SJCRH30 (cell line): ENCODE results near the gene CACNA1G. TPM values are rescaled to one million over a fixed set of nuclear protein-coding genes. Genes with fewer than 3 reads are reported as not detected.

Experiments used
- DNase-seq, 2 experiments: peaks; one replicate each; pipeline ENCODE4 v3.0.0-alpha.2; 2015 to 2020
- H3K27ac ChIP-seq: fragments of 250-450 bp; sonication (Bioruptor Pico); 2 replicates; pipeline ENCODE4 v1.5.1; 2020; ENCODE audit warnings: mild to moderate bottlenecking, moderate library complexity
- H3K27me3 ChIP-seq: fragments of 250-450 bp; sonication (Bioruptor Pico); 2 replicates; pipeline ENCODE4 v1.5.1; 2020; ENCODE audit warnings: mild to moderate bottlenecking, moderate library complexity
- H3K36me3 ChIP-seq: fragments of 250-450 bp; sonication (Bioruptor Pico); 2 replicates; pipeline ENCODE4 v1.5.1; 2020; ENCODE audit warnings: mild to moderate bottlenecking, moderate library complexity
- H3K4me1 ChIP-seq: fragments of 250-450 bp; sonication (Bioruptor Pico); 2 replicates; pipeline ENCODE4 v1.5.1; 2020; ENCODE audit warnings: mild to moderate bottlenecking, moderate library complexity
- H3K4me3 ChIP-seq: fragments of 250-450 bp; sonication (Bioruptor Pico); 2 replicates; pipeline ENCODE4 v1.5.1; 2020; ENCODE audit warnings: mild to moderate bottlenecking, moderate library complexity
- H3K9me3 ChIP-seq: fragments of 250-450 bp; sonication (Bioruptor Pico); replicated peaks from 2 replicates; pipeline ENCODE4 v1.5.1; 2020; ENCODE audit warnings: mild to moderate bottlenecking, moderate library complexity
- total RNA-seq: library from RNA; depleted of rRNA; stranded (reverse); fragments of >200 nt; shearing (Covaris generic); gene quantifications from 2 replicates; pipeline ENCODE4 v1.2.3, GENCODE V29; 2014

Gene CACNA1G
- total RNA-seq, 1 experiment from 2014 or later: 4.2 TPM

DNA sequence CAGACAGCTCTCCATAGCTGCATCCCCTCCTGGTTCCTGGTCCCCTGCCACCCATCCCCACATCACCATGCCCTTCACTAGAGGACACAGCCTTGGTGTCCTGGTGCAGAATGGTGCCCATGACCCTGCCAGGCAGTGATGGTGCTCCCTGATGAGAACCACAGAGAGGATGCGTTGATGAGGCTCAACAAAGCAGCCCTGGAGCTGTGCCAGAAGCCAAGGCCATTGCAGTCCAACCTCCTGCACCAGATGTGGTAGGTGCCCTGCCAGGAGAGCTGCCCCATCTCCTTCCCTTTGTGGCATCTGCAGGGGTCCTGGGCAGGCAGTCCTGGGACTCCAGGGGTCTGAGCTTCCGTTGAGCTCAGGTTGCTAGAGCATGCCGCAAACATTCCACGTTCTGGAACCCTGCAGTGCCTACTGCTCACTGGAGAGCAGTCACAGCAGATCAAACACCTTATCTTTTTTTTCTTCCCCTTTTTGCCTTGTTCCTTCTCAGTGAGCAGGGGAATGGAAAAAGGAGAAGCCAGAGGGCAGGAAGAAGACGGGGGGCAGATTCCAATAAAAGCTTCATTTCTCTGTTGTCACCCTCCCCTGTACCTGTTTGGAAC, 33.3 kb upstream of the CACNA1G start:
- no peak for DNase-seq
- peaks cover 5% of the 10 kb centered on the region; the same call in 1 of the 2 replicates for H3K27me3 ChIP-seq

DNA sequence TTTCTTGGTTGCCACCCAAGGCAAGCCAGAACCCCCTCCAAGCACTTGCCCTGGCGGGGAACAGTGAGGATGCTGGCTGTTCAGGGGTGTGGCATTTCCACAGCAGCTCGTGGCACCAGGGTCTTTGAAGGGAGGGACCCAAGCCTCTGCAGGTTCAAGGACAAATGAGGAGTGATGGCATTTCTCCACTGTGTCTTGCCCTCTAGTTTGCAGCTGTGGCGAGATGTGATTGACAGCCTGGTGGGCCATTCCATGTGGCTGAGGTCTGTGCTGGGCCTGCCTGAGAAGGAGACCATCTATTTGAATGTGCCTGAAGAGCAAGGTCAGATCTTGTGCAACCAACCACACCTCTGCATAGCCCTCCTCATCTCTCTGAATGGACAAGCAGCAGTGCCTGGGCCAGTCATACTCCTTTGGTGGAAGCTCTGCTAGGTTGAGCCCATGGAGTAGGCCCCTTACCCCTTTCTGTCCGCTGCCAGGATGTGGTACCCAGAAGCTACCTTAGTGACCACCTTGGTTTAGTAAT, 32.5 kb upstream of the CACNA1G start:
- H3K27me3 ChIP-seq: peaks cover 11% of the 10 kb centered on the region; the same call in 1 of the 2 replicates
- DNase-seq: no peak
- H3K4me1 ChIP-seq: peaks cover 7% of the 10 kb centered on the region
- H3K4me3 ChIP-seq: no peak overlapping the region
- no peaks in the 10 kb centered on the region for H3K36me3 ChIP-seq
- H3K9me3 ChIP-seq: no peaks in the 10 kb centered on the region
- H3K27ac ChIP-seq: no peak overlapping the region

More for the DNA sequence above, 33.3 kb upstream of the CACNA1G start:
- Histone ChIP-seq H3K36me3 (no peaks in the 10 kb centered on the region), H3K9me3 (no peaks in the 10 kb centered on the region), H3K4me3 (no peak overlapping the region), H3K4me1 (peaks cover 10% of the 10 kb centered on the region), H3K27ac (no peak overlapping the region)

DNA sequence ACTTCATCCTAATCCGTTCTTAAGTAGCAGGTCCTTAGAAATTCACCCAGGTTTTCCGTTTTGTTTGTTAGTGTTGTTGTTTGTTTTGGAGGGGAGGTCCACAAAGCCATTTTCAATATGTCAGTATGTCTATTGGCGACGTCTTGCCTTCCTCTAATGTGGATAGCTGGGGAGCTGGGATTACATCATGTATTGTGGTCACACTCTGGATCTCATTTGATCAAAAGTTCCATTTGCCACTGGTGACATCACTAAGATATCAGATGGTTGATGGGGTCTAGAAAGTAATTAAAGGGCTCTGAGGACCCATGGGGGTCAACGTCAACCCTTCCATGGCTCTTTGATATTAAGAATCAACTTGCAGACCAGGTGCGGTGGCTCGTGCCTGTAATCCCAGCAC, 30.7 kb upstream of the CACNA1G start:
- H3K4me3 ChIP-seq: no peak overlapping the region

DNA sequence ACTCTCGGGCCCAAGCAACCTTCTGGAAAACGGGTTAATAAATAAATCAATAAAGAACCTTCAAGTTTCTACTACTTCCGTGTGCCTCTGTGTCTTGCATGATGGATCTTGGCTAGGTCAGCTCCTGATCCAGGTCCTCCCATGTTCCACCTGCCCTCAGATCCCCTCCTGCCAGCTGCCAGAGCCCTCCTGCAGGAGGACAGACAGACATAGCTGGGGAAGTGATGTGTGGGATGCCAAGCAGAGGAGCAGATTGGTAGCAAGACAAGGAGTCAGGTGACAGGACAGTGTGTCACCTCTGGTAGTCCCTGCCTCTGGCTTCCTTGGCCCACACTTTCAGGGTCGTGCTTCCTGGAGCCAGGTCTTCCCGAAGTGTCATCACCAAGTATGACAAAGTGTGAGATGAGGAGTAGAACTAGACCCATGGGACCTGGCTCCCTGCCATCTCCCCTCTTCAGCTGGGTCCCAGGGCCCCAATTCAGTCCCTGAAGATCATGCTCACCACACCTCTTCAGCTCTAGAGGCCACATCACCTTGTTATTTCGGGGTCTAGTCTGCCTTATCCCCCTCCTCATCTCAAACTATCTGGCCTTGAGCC, 29.0 kb upstream of the CACNA1G start:
- H3K27ac ChIP-seq: no peak overlapping the region
- H3K36me3 ChIP-seq: no peaks in the 10 kb centered on the region
- H3K9me3 ChIP-seq: no peaks in the 10 kb centered on the region
- no peak overlapping the region for H3K4me3 ChIP-seq
- no peaks in the 10 kb centered on the region for H3K4me1 ChIP-seq
- H3K27me3 ChIP-seq: peaks cover 11% of the 10 kb centered on the region; the same call in 1 of the 2 replicates
- no peak for DNase-seq

More for the DNA sequence above, 30.7 kb upstream of the CACNA1G start:
- Histone ChIP-seq H3K27me3 (peaks cover 11% of the 10 kb centered on the region; the same call in 1 of the 2 replicates), H3K4me1 (no peaks in the 10 kb centered on the region), H3K27ac (no peak overlapping the region), H3K9me3 (no peaks in the 10 kb centered on the region), H3K36me3 (no peaks in the 10 kb centered on the region)
- DNase-seq: no peak

DNA sequence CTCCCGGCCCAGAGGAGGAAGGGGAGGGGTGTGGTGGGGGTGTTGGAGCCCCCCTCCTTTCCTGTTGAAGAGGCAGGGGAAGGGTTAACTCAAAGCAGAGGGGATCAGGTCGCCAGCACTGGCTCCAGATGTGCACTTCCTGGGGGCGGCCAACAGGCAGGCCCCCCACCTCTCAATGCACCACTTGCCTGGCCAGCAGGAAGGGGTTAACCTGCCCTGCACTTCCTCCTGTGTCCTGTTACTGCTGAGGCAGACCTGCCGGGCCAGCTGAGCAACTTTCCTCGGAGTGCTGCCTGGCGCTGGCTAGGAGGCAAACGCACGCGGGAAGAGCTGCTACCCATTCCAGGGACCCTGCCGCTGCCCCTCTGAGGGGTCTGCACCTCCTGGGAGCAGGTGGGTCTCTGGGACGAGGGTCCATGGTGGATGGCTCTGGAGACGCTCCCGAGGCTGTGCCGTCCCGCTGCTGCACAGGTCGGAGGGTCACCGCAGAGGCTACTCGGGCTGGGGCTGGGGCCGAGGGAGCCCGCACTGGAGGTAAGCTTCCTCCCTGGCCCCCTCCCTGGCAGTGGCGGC, 28.0 kb upstream of the CACNA1G start, which contains the start of gene EPN3:
Gene EPN3, plus strand, starts transcription at position 284 of the 573 bp plus-strand sequence. CDS start 3,822 bp downstream, outside the sequence.
- H3K36me3 ChIP-seq: no peaks in the 10 kb centered on the region
- H3K27me3 ChIP-seq: peaks cover 11% of the 10 kb centered on the region; the same call in 1 of the 2 replicates
- no peaks in the 10 kb centered on the region for H3K4me1 ChIP-seq
- DNase-seq: no peak
- no peaks in the 10 kb centered on the region for H3K9me3 ChIP-seq
- no peak within 1 kb of the TSS for H3K4me3 ChIP-seq
- no peak within 1 kb of the TSS for H3K27ac ChIP-seq

DNA sequence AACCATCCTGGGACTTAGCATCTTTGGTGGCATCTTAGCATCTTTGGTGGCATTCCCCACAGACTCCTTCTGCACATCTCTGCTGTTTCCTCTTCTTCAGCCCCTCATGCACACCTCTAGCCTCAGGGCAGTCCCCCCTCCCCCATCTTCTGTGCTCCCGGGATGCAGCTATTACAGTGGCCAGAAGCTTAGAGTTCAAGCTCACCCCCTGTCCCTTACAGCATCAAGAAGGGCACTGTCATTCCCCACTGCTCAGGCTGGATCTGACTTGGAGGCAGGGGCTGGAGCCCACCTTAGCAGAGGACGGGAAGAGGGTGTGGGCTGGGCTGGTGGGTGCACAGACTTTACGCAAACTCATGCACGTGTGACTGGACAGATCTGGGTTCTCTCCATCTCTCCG, 27.3 kb upstream of the CACNA1G start:
- Histone ChIP-seq H3K27me3 (peaks cover 11% of the 10 kb centered on the region; the same call in 1 of the 2 replicates), H3K36me3 (no peaks in the 10 kb centered on the region), H3K4me1 (no peaks in the 10 kb centered on the region), H3K4me3 (no peak overlapping the region), H3K27ac (no peak overlapping the region), H3K9me3 (no peaks in the 10 kb centered on the region)
- no peak for DNase-seq

DNA sequence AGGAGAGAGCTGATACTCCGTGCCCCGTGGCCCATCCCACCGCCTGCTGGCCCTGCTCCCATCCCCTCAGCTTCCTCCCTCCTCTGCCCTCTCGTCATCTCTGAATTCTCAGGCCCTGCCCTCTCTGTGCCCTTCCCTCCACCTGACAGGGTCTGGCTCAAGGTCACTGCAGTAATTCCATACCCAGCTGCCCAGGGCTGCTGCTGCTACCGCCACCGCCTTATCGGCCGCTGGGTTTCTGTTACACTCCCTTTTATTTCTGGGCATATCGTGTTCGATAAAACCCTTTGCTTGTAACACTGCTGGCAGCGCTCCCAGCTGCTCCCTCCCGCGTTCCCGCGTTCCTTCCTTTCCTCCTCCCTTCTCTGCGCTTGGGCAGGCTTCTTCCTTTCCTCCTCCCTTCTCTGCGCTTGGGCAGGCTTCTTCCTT, 26.8 kb upstream of the CACNA1G start:
- peak in 1 of 2 experiments; percentile 33 for DNase-seq
- Histone ChIP-seq H3K4me3 (no peak overlapping the region), H3K9me3 (no peaks in the 10 kb centered on the region), H3K27ac (no peak overlapping the region), H3K36me3 (no peaks in the 10 kb centered on the region), H3K27me3 (peaks cover 11% of the 10 kb centered on the region; the same call in 1 of the 2 replicates), H3K4me1 (no peaks in the 10 kb centered on the region)

DNA sequence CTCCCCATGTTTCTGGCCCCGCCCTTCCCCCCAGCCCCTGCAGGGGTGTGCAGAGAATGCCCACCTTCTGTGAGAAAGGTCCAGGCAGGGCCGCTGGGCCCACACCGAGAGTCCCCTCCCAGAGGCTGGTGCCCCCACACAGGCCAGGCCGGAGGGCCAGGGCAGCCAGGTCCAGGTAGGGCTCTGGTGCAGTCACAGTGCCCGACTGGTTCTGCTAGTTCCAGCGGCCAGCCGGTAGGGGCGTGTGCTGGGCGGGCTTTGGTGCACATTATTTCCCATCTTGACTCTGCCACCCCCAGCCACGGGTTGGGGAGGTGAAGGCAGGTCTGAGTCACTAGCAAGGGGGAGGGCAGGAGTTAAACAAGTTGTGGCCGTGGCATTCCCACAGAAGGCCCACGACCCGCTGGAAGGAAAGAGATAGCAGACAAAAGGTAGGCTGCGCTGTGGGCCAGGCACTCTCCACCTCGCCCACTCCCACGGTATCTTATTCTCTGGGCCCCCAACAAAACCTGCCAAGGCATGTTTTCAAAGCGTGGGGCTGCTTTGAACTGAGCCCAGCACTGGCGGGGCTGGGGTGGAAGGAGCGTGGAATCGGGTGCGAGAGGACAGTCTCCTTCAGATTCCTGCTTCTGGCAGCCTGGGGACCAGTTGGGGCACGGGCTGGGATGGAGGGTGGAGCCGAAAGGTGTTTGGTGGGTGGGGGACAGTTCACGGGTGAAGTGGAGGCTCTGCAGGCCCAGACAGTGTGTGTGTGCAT, 26.1 kb upstream of the CACNA1G start:
- Histone ChIP-seq H3K4me1 (no peaks in the 10 kb centered on the region), H3K36me3 (no peaks in the 10 kb centered on the region), H3K9me3 (no peaks in the 10 kb centered on the region), H3K27ac (no peak overlapping the region), H3K4me3 (no peak overlapping the region), H3K27me3 (peaks cover 11% of the 10 kb centered on the region; the same call in 1 of the 2 replicates)
- DNase-seq: no peak

DNA sequence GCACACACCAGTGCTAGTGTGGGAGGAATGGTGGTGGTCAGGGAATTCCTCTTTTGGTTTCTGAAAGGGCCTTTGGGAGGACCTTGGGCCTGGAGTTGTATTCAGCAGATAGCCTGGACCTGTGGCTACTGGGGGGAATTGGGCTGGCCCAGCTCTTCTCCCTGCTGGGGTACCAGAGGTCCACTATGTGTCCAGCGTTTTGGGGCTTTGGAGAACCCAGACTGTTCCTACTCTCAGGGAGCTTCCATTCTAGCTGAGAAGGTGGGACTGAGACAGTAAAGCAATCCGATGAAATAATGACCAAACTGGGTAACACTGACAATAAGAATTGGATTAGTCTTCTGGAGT, 25.6 kb upstream of the CACNA1G start:
- H3K4me3 ChIP-seq: no peak overlapping the region
- peaks cover 11% of the 10 kb centered on the region; the same call in 1 of the 2 replicates for H3K27me3 ChIP-seq
- DNase-seq: no peak
- H3K4me1 ChIP-seq: no peaks in the 10 kb centered on the region
- no peak overlapping the region for H3K27ac ChIP-seq
- no peaks in the 10 kb centered on the region for H3K36me3 ChIP-seq
- H3K9me3 ChIP-seq: no peaks in the 10 kb centered on the region

DNA sequence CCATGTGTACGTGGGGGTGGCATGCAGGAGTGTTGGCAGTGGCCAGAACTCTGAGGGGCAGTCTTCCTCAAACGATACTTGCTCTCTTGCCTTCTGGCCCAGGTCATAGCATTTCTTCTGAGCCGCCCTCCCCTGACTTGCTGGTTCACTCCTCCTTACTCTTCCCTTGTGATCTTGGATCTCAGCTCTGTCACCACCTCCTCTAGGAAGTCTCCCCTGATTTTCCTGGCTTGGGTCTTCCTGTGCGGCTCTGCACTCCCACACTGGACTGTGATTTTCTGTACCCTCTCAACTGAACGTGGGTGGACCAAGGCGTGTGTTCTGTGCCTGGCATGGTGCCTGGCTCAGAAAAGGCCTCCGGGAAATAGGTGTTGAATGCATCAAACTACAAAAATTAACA, 25.1 kb upstream of the CACNA1G start:
- H3K4me1 ChIP-seq: no peaks in the 10 kb centered on the region

DNA sequence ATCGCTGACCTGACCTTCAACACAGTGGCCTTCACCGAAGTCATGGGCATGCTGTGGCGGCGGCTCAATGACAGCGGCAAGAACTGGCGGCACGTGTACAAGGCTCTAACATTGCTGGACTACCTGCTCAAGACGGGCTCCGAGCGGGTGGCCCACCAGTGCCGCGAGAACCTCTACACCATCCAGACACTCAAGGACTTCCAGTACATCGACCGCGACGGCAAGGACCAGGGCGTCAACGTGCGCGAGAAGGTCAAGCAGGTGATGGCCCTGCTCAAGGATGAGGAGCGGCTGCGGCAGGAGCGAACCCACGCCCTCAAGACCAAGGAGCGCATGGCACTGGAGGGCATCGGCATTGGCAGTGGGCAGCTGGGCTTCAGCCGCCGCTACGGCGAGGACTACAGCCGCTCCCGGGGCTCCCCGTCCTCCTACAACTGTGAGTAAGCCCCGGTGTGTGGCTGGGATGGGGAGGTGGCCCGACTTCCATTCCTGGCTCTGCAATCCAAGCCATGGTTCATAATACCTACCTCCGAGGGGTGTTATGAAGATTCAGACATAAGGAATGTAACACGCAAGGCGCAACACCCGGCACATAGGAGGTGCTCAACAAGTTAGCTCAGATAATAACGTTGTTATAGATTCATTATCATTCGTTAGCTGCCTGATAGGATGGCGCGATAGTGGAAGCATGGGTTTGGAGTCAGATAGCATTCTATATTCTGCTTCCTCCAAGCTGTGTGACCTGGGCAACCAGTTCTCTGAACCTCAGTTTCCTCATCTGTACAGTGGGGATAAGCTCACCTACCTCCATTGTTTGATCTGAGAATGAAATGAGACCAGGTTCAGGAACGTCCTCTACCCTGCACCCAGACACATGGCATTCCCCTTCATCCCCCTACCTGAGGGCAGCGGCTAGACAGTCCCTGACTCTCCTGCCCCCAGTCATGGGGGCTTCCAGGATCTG, 23.6 kb upstream of the CACNA1G start:
- Histone ChIP-seq H3K27ac (no peak overlapping the region), H3K36me3 (no peaks in the 10 kb centered on the region), H3K9me3 (no peaks in the 10 kb centered on the region), H3K27me3 (peaks cover 5% of the 10 kb centered on the region; the same call in 1 of the 2 replicates), H3K4me3 (no peak overlapping the region), H3K4me1 (no peaks in the 10 kb centered on the region)
- no peak for DNase-seq

More for the DNA sequence above, 25.1 kb upstream of the CACNA1G start:
- no peak for DNase-seq
- no peaks in the 10 kb centered on the region for H3K36me3 ChIP-seq
- no peaks in the 10 kb centered on the region for H3K9me3 ChIP-seq
- no peak overlapping the region for H3K27ac ChIP-seq
- no peak overlapping the region for H3K4me3 ChIP-seq
- H3K27me3 ChIP-seq: peaks cover 11% of the 10 kb centered on the region; the same call in 1 of the 2 replicates

DNA sequence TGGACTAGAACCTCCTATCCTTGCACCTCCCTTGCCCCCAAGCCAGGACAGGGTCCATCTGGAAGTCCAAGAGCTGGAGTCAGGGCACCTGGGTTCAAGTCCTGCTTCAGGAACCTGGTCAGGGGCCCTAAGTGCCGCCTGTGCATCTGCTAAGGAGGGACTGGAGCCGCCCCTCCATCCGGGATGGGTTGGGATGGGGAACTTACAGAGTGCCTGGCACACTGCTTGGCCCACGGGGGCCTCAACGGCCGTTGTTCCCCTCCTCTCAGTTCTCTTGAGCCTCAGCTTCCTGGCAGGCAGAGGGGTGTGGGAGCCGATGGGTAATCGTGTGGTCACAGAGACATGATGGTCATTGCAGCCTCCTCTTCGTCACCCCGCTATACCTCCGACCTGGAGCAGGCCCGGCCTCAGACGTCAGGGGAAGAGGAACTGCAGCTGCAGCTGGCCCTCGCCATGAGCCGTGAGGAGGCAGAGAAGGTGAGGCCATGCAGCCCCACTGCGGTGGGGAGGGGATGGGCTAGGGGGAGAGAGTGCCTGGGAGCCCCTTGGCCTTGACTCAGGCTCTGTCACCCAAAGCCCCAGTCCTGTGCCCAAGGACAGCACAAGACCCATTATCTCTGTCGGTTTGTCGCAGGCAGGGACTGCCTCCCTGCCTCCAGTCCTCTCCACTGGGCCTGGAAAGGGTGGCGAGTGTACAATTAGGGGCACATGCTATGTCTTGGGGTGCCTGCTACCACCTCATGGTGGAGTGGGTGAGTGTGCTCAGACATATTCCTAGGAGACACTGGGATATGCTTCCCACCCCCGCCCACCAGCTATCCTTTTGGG, 22.6 kb upstream of the CACNA1G start:
- no peaks in the 10 kb centered on the region for H3K36me3 ChIP-seq
- DNase-seq: no peak
- no peaks in the 10 kb centered on the region for H3K9me3 ChIP-seq
- H3K4me1 ChIP-seq: peaks cover 5% of the 10 kb centered on the region; the same call in 1 of the 2 replicates
- H3K27ac ChIP-seq: no peak overlapping the region
- H3K27me3 ChIP-seq: no peaks in the 10 kb centered on the region; the same call in 1 of the 2 replicates
- H3K4me3 ChIP-seq: no peak overlapping the region
